NCI-H2081 treated with DMSO at 0.1 percent for 48 hours (cell line): ENCODE data around the gene RGS3.
"Not testable (repeated sequence)": the region's sequence is repeated elsewhere in the genome, so short reads cannot be mapped to it uniquely, and the experiment has no call there.

Source experiments
- DNase-seq: peaks from one replicate; lab custom pipeline; 2025; lab: John Stamatoyannopoulos, UW

The RGS3 gene

GRCh38 chr9:113488490-113488889, 25.0 kb downstream of the RGS3 start:
- DNase-seq = no peak

GRCh38 chr9:113491147-113491546, 27.6 kb downstream of the RGS3 start:
- not testable (repeated sequence) for DNase-seq

- DNase-seq = no peak
Observed at GRCh38 chr9:113492343-113493202, 29.0 kb downstream of the RGS3 start.

GRCh38 chr9:113493203-113493520, 29.6 kb downstream of the RGS3 start:
- DNase-seq = no peak

- DNase-seq = no peak
Observed at GRCh38 chr9:113495526-113495925, 32.0 kb downstream of the RGS3 start.

- no peak for DNase-seq
Observed at GRCh38 chr9:113497051-113497450, 33.5 kb downstream of the RGS3 start.

GRCh38 chr9:113499153-113499875, 35.8 kb downstream of the RGS3 start:
- no peak for DNase-seq

- DNase-seq = no peak
Observed at GRCh38 chr9:113499876-113500497, 36.5 kb downstream of the RGS3 start.

GRCh38 chr9:113501129-113501686, 37.7 kb downstream of the RGS3 start:
- no peak for DNase-seq

GRCh38 chr9:113501852-113502251, 38.3 kb downstream of the RGS3 start:
- DNase-seq = no peak

GRCh38 chr9:113502427-113503034, 39.0 kb downstream of the RGS3 start:
- no peak for DNase-seq

GRCh38 chr9:113503131-113503541, 39.6 kb downstream of the RGS3 start:
- no peak for DNase-seq

GRCh38 chr9:113503613-113504211, 40.2 kb downstream of the RGS3 start:
- DNase-seq = no peak

GRCh38 chr9:113504725-113505590, 41.4 kb downstream of the RGS3 start:
- no peak for DNase-seq

GRCh38 chr9:113506090-113506589, 42.6 kb downstream of the RGS3 start:
- DNase-seq = no peak

GRCh38 chr9:113507256-113507655, 43.7 kb downstream of the RGS3 start:
- DNase-seq = no peak

- no peak for DNase-seq
Observed at GRCh38 chr9:113508111-113508749, 44.7 kb downstream of the RGS3 start.

GRCh38 chr9:113509463-113509862, 45.9 kb downstream of the RGS3 start:
- no peak for DNase-seq

- DNase-seq = no peak
Observed at GRCh38 chr9:113511047-113511521, 47.6 kb downstream of the RGS3 start.
